IMR-90 (cell line): ENCODE data around the gene TNFRSF21. TPM values are rescaled to one million over a fixed set of nuclear protein-coding genes. Genes with fewer than 3 reads are reported as not detected.

ENCODE experiments used
- ATAC-seq: fragments of 200-7000 bp; cut with Tn5 transposase; 2 replicates; pipeline ENCODE4 v1.9.1; 2020; ENCODE audit warnings: low read depth, mild to moderate bottlenecking, moderate library complexity
- BruUV-seq: library from RNA; stranded (reverse); fragments of 400-500 nt; replicated peaks from 2 replicates; lab custom pipeline; 2021; lab: Mats Ljungman, UMichigan
- CTCF ChIA-PET: fragments of 300-600 bp; formaldehyde crosslinking; extraction: SDS; loops from one replicate; lab custom pipeline; 2021; ENCODE audit warnings: antibody characterized with exemption; lab: Yijun Ruan, JAX
- POLR2A ChIA-PET: fragments of 300-600 bp; sonication (Branson Sonifier 250); formaldehyde crosslinking; loops from one replicate; lab custom pipeline; 2022; ENCODE audit warnings: antibody characterized with exemption; ENCODE audit not compliant: unreplicated experiment; lab: Charles Lee
- DNase-seq: peaks from one replicate; pipeline ENCODE4 v3.0.0; 2013
- H2AFZ ChIP-seq: replicated peaks from 2 replicates; pipeline ENCODE3; 2013; ENCODE audit warnings: low read length, mild to moderate bottlenecking; ENCODE audit not compliant: poor library complexity
- H2AK5ac ChIP-seq: 2 replicates; pipeline ENCODE4 v1.6.1; 2013; ENCODE audit warnings: low read depth, low read length, inconsistent platforms
- H2AK9ac ChIP-seq: replicated peaks from 2 replicates; pipeline ENCODE3; 2013; ENCODE audit warnings: mild to moderate bottlenecking, low read depth, low read length, moderate library complexity; ENCODE audit not compliant: poor library complexity
- H2BK120ac ChIP-seq: 2 replicates; pipeline ENCODE4 v1.6.1; 2013; ENCODE audit warnings: low read depth, low read length, inconsistent platforms
- H2BK15ac ChIP-seq: 3 replicates; pipeline ENCODE4 v1.6.1; 2013; ENCODE audit warnings: low read depth, low read length, inconsistent platforms
- H2BK20ac ChIP-seq: 2 replicates; pipeline ENCODE4 v1.6.1; 2013; ENCODE audit warnings: low read depth, mild to moderate bottlenecking, inconsistent platforms, low read length, moderate library complexity
- H2BK5ac ChIP-seq: 2 replicates; pipeline ENCODE4 v1.6.1; 2013; ENCODE audit warnings: mild to moderate bottlenecking, low read depth, low read length, inconsistent platforms; ENCODE audit not compliant: poor library complexity, severe bottlenecking
- H3K14ac ChIP-seq: replicated peaks from 2 replicates; pipeline ENCODE4 v1.6.1; 2013; ENCODE audit warnings: low read depth, low read length, inconsistent platforms
- H3K18ac ChIP-seq: 2 replicates; pipeline ENCODE4 v1.6.1; 2013; ENCODE audit warnings: low read depth, low read length, control low read depth
- H3K23ac ChIP-seq: 2 replicates; pipeline ENCODE4 v1.6.1; 2013; ENCODE audit warnings: low read depth, low read length, inconsistent platforms
- H3K27ac ChIP-seq: 2 replicates; pipeline ENCODE4 v1.5.1; 2013; ENCODE audit warnings: mild to moderate bottlenecking, control low read depth, low read length; ENCODE audit not compliant: insufficient read depth
- H3K27me3 ChIP-seq: 2 replicates; pipeline ENCODE4 v1.6.1; 2013; ENCODE audit warnings: low read length; ENCODE audit not compliant: control insufficient read depth, insufficient read depth
- H3K36me3 ChIP-seq: 2 replicates; pipeline ENCODE4 v1.6.1; 2013; ENCODE audit warnings: low read length, mixed read lengths; ENCODE audit not compliant: control insufficient read depth, insufficient read depth
- H3K4ac ChIP-seq: 2 replicates; pipeline ENCODE4 v1.6.1; 2013; ENCODE audit warnings: low read depth, low read length, inconsistent platforms
- H3K4me1 ChIP-seq: 2 replicates; pipeline ENCODE4 v1.6.1; 2013; ENCODE audit warnings: low read length, mixed read lengths; ENCODE audit not compliant: control insufficient read depth, insufficient read depth
- H3K4me2 ChIP-seq: 2 replicates; pipeline ENCODE4 v1.6.1; 2013; ENCODE audit warnings: low read depth, mild to moderate bottlenecking, control low read depth, low read length, moderate library complexity
- H3K4me3 ChIP-seq: 2 replicates; pipeline ENCODE4 v1.5.1; 2013; ENCODE audit warnings: low read depth, mild to moderate bottlenecking, control low read depth, low read length, moderate library complexity; ENCODE audit not compliant: insufficient read depth
- H3K56ac ChIP-seq: 2 replicates; pipeline ENCODE4 v1.6.1; 2013; ENCODE audit warnings: low read length, inconsistent platforms; ENCODE audit not compliant: insufficient read depth; ENCODE audit errors: extremely low read depth
- H3K79me1 ChIP-seq, 2 experiments: 2 replicates each; pipeline ENCODE4 v1.6.1; 2013; ENCODE audit warnings: low read length in 2 of 2, inconsistent platforms in 1 of 2, low read depth in 1 of 2
- H3K9ac ChIP-seq: 2 replicates; pipeline ENCODE4 v1.6.1; 2013; ENCODE audit warnings: low read depth, low read length, control low read depth
- H3K9me1 ChIP-seq: 2 replicates; pipeline ENCODE4 v1.6.1; 2013; ENCODE audit warnings: low read length, inconsistent platforms; ENCODE audit not compliant: insufficient read depth
- H3K9me3 ChIP-seq: 2 replicates; pipeline ENCODE4 v1.6.1; 2013; ENCODE audit warnings: low read length; ENCODE audit not compliant: control insufficient read depth, insufficient read depth
- H4K20me1 ChIP-seq: 2 replicates; pipeline ENCODE4 v1.6.1; 2013; ENCODE audit warnings: low read length, inconsistent platforms; ENCODE audit not compliant: insufficient read depth
- H4K5ac ChIP-seq: 2 replicates; pipeline ENCODE4 v1.6.1; 2013; ENCODE audit warnings: mild to moderate bottlenecking, low read depth, low read length, control low read depth
- H4K8ac ChIP-seq, 2 experiments: 2 replicates each; pipeline ENCODE4 v1.6.1; 2013; ENCODE audit warnings: low read depth in 2 of 2, low read length in 2 of 2, control low read depth in 1 of 2, inconsistent platforms in 1 of 2
- H4K91ac ChIP-seq: 2 replicates; pipeline ENCODE4 v1.6.1; 2013; ENCODE audit warnings: low read depth, low read length, inconsistent platforms; ENCODE audit not compliant: insufficient read depth
- BHLHE40 ChIP-seq: fragments of 150-350 bp; IDR thresholded peaks from 2 replicates; pipeline ENCODE4 v1.6.1; 2016; ENCODE audit warnings: mild to moderate bottlenecking, low read depth, low read length
- CEBPB ChIP-seq: IDR thresholded peaks from 2 replicates; pipeline ENCODE4 v1.6.1; 2012; ENCODE audit warnings: low read depth, low read length, improper control_type of control experiment
- MAFK ChIP-seq: IDR thresholded peaks from 2 replicates; pipeline ENCODE4 v1.6.1; 2012; ENCODE audit warnings: low read depth, low read length, improper control_type of control experiment
- MXI1 ChIP-seq: IDR thresholded peaks from 2 replicates; pipeline ENCODE4 v1.6.1; 2012; ENCODE audit warnings: low read depth, mild to moderate bottlenecking, low read length, moderate library complexity, borderline replicate concordance
- NFE2L2 ChIP-seq: fragments of 150-350 bp; IDR thresholded peaks from 2 replicates; pipeline ENCODE4 v1.6.1; 2016; ENCODE audit warnings: low read depth, mild to moderate bottlenecking, low read length
- SMC3 ChIP-seq: fragments of 150-350 bp; IDR thresholded peaks from 2 replicates; pipeline ENCODE4 v1.6.1; 2016; ENCODE audit warnings: low read depth, mild to moderate bottlenecking, antibody characterized with exemption, low read length, moderate library complexity
- WGBS, 2 experiments: methylation state at CpG; one replicate each; pipeline versions ENCODE4 v1.1.5 to v1.1.7; 2013; ENCODE audit warnings: missing lambda C conversion rate in 2 of 2; ENCODE audit not compliant: insufficient read length in 1 of 2; ENCODE audit errors: extremely low coverage in 2 of 2; 5-methylcytosine and 5-hydroxymethylcytosine counted together
- dilution Hi-C: fragments of 300-500 bp; cut with HindIII; formaldehyde crosslinking; loops from one replicate; pipeline ENCODE4 v1.14.3; 2018; ENCODE audit warnings: low sequenced_read_pairs; ENCODE audit not compliant: unreplicated experiment
- in situ Hi-C: fragments of 300-500 bp; cut with MboI; formaldehyde crosslinking; loops from 3 replicates; pipeline ENCODE4 v1.14.3; 2019; ENCODE audit warnings: low sequenced_read_pairs, inconsistent platforms, mixed read lengths
- intact Hi-C: fragments of 100-400 bp; cut with micrococcal nuclease; formaldehyde crosslinking; loops from 2 replicates; pipeline ENCODE4 v1.10.0; 2022
- polyA plus RNA-seq, 3 experiments: library from polyadenylated mRNA; depleted of rRNA; stranded (reverse); fragments of >200 nt; gene quantifications; 2 replicates each; pipeline ENCODE4 v1.2.3, GENCODE V29; 2012; ENCODE audit warnings: low replicate concordance in 1 of 3
- total RNA-seq: library from RNA; depleted of rRNA; stranded (reverse); fragments of >200 nt; gene quantifications from 2 replicates; pipeline ENCODE4 v1.2.3, GENCODE V29; 2012

TNFRSF21 gene
- total and polyA plus RNA-seq, 2 of the 4 experiments (the other 2 are of a cell fraction): 2.9 to 6.9 TPM

DNA sequence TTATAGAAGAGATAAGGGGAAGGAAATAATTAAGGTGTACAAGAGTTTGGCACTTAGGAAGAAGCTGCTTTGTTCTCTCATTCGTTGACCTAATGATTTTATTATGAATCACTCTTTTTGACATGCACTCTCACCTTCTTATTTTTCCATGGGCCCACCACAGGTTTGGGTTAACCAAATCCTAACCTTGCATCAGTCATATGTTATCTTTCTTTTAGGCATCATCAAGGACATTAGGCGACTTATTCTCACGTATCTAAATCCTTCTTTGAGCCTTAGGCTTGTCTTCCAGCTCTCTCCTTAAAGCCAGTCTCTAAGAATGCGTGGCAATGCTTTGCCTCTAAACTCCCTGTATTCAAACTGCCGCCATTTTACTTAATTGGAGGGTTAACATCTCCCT is 58.3 kb downstream of the TNFRSF21 start:
- Histone ChIP-seq H3K23ac (no peak overlapping the region), H3K4ac (no peak overlapping the region), H2AFZ (no peak overlapping the region), H3K56ac (no peak overlapping the region), H3K9me1 (no peaks in the 10 kb centered on the region), H3K27me3 (no peaks in the 10 kb centered on the region), H4K20me1 (no peaks in the 10 kb centered on the region), H3K27ac (no peak overlapping the region), H2BK15ac (no peak overlapping the region), H3K9ac (no peak overlapping the region), H2AK9ac (no peak overlapping the region), H3K79me1 (no peaks in the 10 kb centered on the region), H4K91ac (no peak overlapping the region), H3K18ac (no peak overlapping the region), H3K4me1 (no peaks in the 10 kb centered on the region; the same call in 1 of the 2 replicates), H2BK120ac (no peak overlapping the region), H4K5ac (no peak overlapping the region), H3K4me2 (no peak overlapping the region), H4K8ac (no peak overlapping the region), H3K4me3 (no peak overlapping the region), H2BK5ac (no peak overlapping the region), H3K14ac (no peak overlapping the region), H3K36me3 (peaks cover 6% of the 10 kb centered on the region; the same call in 1 of the 2 replicates), H2AK5ac (no peak overlapping the region), H2BK20ac (no peak overlapping the region), H3K9me3 (no peaks in the 10 kb centered on the region)
- ChIA-PET POLR2A (no interaction called here), CTCF (no interaction called here)
- dilution Hi-C loops: no loop called here
- intact Hi-C loops: no loop called here
- BruUV-seq: no TSS peak
- TF ChIP-seq MXI1: no peak
- TF ChIP-seq BHLHE40: no peak
- TF ChIP-seq CEBPB: no peak
- TF ChIP-seq NFE2L2: no peak
- no peak for TF ChIP-seq SMC3
- TF ChIP-seq MAFK: no peak
- no CpG with 5 or more reads among the region's 5 CpGs for WGBS, 2 experiments
- DNase-seq: no peak
- in situ Hi-C loops: no loop called here
- no peak for ATAC-seq
